Mucosa of descending colon (tissue), 3 donors: ENCODE results near the gene FKBP7. TPM values are rescaled to one million over a fixed set of nuclear protein-coding genes. Genes with fewer than 3 reads are reported as not detected.

Experiments
- ATAC-seq: fragments of 200-7000 bp; cut with Tn5 transposase; one replicate; pipeline ENCODE4 v1.9.1; 2020; ENCODE audit warnings: mild to moderate bottlenecking, moderate library complexity
- DNase-seq, 3 donors: peaks; one replicate each; pipeline ENCODE4 v3.0.0-alpha.2; 2020
- H3K36me3 ChIP-seq: fragments of 200-600 bp; one replicate; pipeline ENCODE4 v1.8.0; 2021; ENCODE audit warnings: low read depth, mild to moderate bottlenecking
- H3K4me1 ChIP-seq: fragments of 200-600 bp; one replicate; pipeline ENCODE4 v1.8.0; 2021; ENCODE audit warnings: low read depth, mild to moderate bottlenecking
- H3K4me3 ChIP-seq: fragments of 200-600 bp; one replicate; pipeline ENCODE4 v1.8.0; 2021; ENCODE audit warnings: mild to moderate bottlenecking
- H3K9me3 ChIP-seq: fragments of 200-600 bp; one replicate; pipeline ENCODE4 v1.8.0; 2021; ENCODE audit warnings: mild to moderate bottlenecking
- intact Hi-C, 2 donors: fragments of 100-400 bp; cut with DNase I in 1 of 2; cut with micrococcal nuclease in 1 of 2; formaldehyde crosslinking; loops; one replicate each; pipeline versions ENCODE4 v1.11.0 to v1.11.1; 2022; cut with DNase I, micrococcal nuclease
- total RNA-seq, 3 donors: library from RNA; stranded (reverse); fragmentation: NEBNext Ultra II Directional in 2 of 3; extraction: Animal tissue kit (Norgen Biotek cat#: 25700) in 2 of 3; gene quantifications; one replicate each; pipeline versions ENCODE4 v1.2.1 to v1.2.4, GENCODE V29; 2021 to 2023
- TF ChIP-seq, protein P1 (sequence below): fragments of 200-600 bp; IDR thresholded peaks from one replicate; pipeline ENCODE4 v1.8.0; 2022; ENCODE audit warnings: antibody characterized with exemption, mild to moderate bottlenecking
- donor health status: DM: no; HTN: no; CAD: no; lungs with moderate emphysema.
- donor health status: DM: no; HTN: no; CAD: no.
- donor health status: DM: no; HTN: yes; CAD: no.

FKBP7 gene
- total RNA-seq, 3 donors from 2014 or later, result 2.1 to 8.7 (median 7.3) TPM

DNA sequence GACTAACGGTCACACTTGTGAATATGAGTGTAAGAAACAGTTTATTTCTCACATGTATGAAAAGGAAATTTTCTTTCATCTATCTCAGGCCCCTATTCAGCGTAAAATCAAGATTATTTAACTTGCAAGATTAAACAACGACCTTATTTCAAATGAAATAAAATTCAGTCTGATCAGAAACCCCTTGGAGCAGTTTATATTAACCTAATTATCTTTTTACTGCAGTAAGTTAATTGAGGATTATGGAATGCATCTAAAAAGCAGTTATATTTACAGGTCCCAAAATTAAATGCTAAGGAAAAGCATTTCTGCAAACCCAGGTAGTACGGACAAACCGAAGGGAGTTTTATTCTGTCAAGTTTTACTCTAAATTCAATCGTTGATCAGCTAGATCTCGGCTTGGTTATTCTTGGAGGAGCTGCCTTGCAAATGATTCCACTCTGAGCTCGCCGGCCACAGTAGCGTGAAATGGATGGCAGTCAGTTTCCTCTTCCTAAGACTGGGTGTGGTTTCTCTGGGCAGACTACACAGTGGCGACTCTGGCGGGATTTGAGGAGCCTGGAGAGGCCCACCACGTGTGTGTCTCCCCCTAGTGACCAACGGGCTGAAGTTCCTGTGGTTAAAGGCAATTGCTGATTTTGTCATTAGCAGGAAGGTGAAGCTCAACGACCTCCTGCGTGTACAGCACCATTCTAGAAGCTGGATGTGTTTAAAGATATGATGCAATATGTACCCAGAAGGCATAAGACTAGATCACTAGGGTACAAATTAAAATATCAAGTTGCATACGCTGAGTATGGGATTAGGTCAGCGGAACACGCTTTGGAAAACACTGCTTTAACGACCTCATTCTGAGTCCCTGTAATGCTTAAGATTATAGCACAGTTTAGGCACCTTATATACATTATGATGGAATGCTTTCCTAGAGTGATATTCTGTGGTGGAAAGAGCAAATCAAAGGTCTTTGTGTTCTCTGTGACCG lies 63.8 kb downstream of the FKBP7 start:
- no peaks in the 10 kb centered on the region for H3K36me3 ChIP-seq
- H3K4me1 ChIP-seq, result peaks cover 11% of the 10 kb centered on the region
- TF ChIP-seq, protein P1, sequence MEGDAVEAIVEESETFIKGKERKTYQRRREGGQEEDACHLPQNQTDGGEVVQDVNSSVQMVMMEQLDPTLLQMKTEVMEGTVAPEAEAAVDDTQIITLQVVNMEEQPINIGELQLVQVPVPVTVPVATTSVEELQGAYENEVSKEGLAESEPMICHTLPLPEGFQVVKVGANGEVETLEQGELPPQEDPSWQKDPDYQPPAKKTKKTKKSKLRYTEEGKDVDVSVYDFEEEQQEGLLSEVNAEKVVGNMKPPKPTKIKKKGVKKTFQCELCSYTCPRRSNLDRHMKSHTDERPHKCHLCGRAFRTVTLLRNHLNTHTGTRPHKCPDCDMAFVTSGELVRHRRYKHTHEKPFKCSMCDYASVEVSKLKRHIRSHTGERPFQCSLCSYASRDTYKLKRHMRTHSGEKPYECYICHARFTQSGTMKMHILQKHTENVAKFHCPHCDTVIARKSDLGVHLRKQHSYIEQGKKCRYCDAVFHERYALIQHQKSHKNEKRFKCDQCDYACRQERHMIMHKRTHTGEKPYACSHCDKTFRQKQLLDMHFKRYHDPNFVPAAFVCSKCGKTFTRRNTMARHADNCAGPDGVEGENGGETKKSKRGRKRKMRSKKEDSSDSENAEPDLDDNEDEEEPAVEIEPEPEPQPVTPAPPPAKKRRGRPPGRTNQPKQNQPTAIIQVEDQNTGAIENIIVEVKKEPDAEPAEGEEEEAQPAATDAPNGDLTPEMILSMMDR, result peak; percentile 81
- H3K4me3 ChIP-seq, result no peak overlapping the region
- ATAC-seq, result peak; percentile 97
- H3K9me3 ChIP-seq, result no peaks in the 10 kb centered on the region
- intact Hi-C loops, result no loop called here
- peak; percentile 79 to 87 (median 85) for DNase-seq

Other genes starting within 250 kb of the FKBP7 start
- 10 to 100 TPM; 28.7 to 55.6 (median 31.5) TPM for gene PRKRA, start 27.4 kb downstream of the FKBP7 start, total RNA-seq
- 1 to 10 TPM; 1.4 to 3.3 (median 1.5) TPM for gene PJVK, start 27.2 kb downstream of the FKBP7 start, total RNA-seq
- gene PLEKHA3, start 1.9 kb upstream of the FKBP7 start, total RNA-seq, result 10 to 100 TPM; 24.1 to 47.6 (median 26.3) TPM